Measurements from ENCODE around the gene DBF4. TPM values are rescaled to one million over a fixed set of nuclear protein-coding genes. Genes with fewer than 3 reads are reported as not detected.

Gene DBF4
- total and polyA plus RNA-seq, 2 experiments from 2014 or later = 62.6 to 91.5 TPM

DNA sequence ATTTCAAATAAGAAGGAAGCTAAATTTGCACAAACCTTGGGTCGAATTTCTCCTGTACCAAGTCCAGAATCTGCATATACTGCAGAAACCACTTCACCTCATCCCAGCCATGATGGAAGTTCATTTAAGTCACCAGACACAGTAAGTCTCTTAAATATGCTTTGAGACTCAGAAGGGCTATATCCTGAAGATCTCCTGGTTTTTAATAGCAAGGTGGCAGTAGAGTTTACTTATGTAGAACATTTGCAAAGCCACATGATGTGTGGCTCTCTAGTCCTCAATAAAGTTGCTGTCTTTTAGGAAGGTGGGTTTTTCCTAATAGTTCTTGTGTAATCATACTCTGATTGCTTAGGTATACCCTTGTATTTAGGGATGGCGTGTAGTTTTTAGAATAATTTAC is 8.7 kb downstream of the DBF4 start:
- Mint-ChIP-seq H3K4me1 (no peaks in the 10 kb centered on the region), H3K36me3 (ENCODE audit: low read depth) (peaks cover 77% of the 10 kb centered on the region), H3K27ac (no peak overlapping the region), H3K27me3 (ENCODE audit: insufficient read depth, low read depth, poor library complexity) (no peaks in the 10 kb centered on the region), H3K9me3 (no peaks in the 10 kb centered on the region), H3K4me3 (no peak overlapping the region)
- Histone ChIP-seq H3K27me3 (ENCODE audit: insufficient read depth) (no peaks in the 10 kb centered on the region), H3K4me3 (no peak overlapping the region), H4K20me1 (replicated peaks; ENCODE audit: insufficient read depth) (peaks cover 5% of the 10 kb centered on the region), H3K4me2 (no peak overlapping the region), H3F3A (replicated peaks; ENCODE audit: low read depth) (no peaks in the 10 kb centered on the region), H3K79me2 (replicated peaks; ENCODE audit: insufficient read depth) (peaks cover 74% of the 10 kb centered on the region), H2AFZ (no peak overlapping the region), H3K9me2 (ENCODE audit: insufficient read depth) (no peaks in the 10 kb centered on the region), H3K27ac (ENCODE audit: low read depth) (no peak overlapping the region), H3K36me3 (ENCODE audit: insufficient read depth) (peaks cover 30% of the 10 kb centered on the region), H3K4me1 (ENCODE audit: insufficient read depth) (no peaks in the 10 kb centered on the region)
- ATAC-seq (no peak), DNase-seq (ENCODE audit: low spot score) (no peak)
- TF ChIP-seq EZH2phosphoT487 (IDR thresholded peaks at IDR 0.05; ENCODE audit: unreplicated experiment) (no peak), ZNF114 (CRISPR knock-in tag; IDR thresholded peaks at IDR 0.05) (no peak), EZH2 (IDR thresholded peaks at IDR 0.05; ENCODE audit: low read depth, unreplicated experiment) (no peak), CREB1 (CRISPR knock-in tag; IDR thresholded peaks at IDR 0.05; ENCODE audit: low read depth) (no peak), ZNF331 (CRISPR knock-in tag; IDR thresholded peaks at IDR 0.05; ENCODE audit: low read depth) (no peak), JUNB (IDR thresholded peaks at IDR 0.05; ENCODE audit: unreplicated experiment) (no peak), STAT1 (IDR thresholded peaks at IDR 0.05; ENCODE audit: unreplicated experiment) (no peak), POLR2AphosphoS5 (IDR thresholded peaks at IDR 0.05; ENCODE audit: low read depth) (no peak), NANOG (IDR thresholded peaks at IDR 0.05; ENCODE audit: borderline replicate concordance) (no peak)
- TF ChIP-seq, protein P1, sequence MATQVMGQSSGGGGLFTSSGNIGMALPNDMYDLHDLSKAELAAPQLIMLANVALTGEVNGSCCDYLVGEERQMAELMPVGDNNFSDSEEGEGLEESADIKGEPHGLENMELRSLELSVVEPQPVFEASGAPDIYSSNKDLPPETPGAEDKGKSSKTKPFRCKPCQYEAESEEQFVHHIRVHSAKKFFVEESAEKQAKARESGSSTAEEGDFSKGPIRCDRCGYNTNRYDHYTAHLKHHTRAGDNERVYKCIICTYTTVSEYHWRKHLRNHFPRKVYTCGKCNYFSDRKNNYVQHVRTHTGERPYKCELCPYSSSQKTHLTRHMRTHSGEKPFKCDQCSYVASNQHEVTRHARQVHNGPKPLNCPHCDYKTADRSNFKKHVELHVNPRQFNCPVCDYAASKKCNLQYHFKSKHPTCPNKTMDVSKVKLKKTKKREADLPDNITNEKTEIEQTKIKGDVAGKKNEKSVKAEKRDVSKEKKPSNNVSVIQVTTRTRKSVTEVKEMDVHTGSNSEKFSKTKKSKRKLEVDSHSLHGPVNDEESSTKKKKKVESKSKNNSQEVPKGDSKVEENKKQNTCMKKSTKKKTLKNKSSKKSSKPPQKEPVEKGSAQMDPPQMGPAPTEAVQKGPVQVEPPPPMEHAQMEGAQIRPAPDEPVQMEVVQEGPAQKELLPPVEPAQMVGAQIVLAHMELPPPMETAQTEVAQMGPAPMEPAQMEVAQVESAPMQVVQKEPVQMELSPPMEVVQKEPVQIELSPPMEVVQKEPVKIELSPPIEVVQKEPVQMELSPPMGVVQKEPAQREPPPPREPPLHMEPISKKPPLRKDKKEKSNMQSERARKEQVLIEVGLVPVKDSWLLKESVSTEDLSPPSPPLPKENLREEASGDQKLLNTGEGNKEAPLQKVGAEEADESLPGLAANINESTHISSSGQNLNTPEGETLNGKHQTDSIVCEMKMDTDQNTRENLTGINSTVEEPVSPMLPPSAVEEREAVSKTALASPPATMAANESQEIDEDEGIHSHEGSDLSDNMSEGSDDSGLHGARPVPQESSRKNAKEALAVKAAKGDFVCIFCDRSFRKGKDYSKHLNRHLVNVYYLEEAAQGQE (IDR thresholded peaks at IDR 0.05; ENCODE audit: unreplicated experiment) = no peak
- TF ChIP-seq, protein P2, sequence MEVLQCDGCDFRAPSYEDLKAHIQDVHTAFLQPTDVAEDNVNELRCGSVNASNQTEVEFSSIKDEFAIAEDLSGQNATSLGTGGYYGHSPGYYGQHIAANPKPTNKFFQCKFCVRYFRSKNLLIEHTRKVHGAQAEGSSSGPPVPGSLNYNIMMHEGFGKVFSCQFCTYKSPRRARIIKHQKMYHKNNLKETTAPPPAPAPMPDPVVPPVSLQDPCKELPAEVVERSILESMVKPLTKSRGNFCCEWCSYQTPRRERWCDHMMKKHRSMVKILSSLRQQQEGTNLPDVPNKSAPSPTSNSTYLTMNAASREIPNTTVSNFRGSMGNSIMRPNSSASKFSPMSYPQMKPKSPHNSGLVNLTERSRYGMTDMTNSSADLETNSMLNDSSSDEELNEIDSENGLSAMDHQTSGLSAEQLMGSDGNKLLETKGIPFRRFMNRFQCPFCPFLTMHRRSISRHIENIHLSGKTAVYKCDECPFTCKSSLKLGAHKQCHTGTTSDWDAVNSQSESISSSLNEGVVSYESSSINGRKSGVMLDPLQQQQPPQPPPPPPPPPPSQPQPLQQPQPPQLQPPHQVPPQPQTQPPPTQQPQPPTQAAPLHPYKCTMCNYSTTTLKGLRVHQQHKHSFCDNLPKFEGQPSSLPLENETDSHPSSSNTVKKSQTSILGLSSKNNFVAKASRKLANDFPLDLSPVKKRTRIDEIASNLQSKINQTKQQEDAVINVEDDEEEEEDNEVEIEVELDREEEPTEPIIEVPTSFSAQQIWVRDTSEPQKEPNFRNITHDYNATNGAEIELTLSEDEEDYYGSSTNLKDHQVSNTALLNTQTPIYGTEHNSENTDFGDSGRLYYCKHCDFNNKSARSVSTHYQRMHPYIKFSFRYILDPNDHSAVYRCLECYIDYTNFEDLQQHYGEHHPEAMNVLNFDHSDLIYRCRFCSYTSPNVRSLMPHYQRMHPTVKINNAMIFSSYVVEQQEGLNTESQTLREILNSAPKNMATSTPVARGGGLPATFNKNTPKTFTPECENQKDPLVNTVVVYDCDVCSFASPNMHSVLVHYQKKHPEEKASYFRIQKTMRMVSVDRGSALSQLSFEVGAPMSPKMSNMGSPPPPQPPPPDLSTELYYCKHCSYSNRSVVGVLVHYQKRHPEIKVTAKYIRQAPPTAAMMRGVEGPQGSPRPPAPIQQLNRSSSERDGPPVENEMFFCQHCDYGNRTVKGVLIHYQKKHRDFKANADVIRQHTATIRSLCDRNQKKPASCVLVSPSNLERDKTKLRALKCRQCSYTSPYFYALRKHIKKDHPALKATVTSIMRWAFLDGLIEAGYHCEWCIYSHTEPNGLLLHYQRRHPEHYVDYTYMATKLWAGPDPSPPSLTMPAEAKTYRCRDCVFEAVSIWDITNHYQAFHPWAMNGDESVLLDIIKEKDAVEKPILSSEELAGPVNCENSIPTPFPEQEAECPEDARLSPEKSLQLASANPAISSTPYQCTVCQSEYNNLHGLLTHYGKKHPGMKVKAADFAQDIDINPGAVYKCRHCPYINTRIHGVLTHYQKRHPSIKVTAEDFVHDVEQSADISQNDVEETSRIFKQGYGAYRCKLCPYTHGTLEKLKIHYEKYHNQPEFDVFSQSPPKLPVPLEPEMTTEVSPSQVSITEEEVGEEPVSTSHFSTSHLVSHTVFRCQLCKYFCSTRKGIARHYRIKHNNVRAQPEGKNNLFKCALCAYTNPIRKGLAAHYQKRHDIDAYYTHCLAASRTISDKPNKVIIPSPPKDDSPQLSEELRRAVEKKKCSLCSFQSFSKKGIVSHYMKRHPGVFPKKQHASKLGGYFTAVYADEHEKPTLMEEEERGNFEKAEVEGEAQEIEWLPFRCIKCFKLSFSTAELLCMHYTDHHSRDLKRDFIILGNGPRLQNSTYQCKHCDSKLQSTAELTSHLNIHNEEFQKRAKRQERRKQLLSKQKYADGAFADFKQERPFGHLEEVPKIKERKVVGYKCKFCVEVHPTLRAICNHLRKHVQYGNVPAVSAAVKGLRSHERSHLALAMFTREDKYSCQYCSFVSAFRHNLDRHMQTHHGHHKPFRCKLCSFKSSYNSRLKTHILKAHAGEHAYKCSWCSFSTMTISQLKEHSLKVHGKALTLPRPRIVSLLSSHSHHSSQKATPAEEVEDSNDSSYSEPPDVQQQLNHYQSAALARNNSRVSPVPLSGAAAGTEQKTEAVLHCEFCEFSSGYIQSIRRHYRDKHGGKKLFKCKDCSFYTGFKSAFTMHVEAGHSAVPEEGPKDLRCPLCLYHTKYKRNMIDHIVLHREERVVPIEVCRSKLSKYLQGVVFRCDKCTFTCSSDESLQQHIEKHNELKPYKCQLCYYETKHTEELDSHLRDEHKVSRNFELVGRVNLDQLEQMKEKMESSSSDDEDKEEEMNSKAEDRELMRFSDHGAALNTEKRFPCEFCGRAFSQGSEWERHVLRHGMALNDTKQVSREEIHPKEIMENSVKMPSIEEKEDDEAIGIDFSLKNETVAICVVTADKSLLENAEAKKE (CRISPR knock-in tag; IDR thresholded peaks at IDR 0.05) = no peak
- TF ChIP-seq, protein P3, sequence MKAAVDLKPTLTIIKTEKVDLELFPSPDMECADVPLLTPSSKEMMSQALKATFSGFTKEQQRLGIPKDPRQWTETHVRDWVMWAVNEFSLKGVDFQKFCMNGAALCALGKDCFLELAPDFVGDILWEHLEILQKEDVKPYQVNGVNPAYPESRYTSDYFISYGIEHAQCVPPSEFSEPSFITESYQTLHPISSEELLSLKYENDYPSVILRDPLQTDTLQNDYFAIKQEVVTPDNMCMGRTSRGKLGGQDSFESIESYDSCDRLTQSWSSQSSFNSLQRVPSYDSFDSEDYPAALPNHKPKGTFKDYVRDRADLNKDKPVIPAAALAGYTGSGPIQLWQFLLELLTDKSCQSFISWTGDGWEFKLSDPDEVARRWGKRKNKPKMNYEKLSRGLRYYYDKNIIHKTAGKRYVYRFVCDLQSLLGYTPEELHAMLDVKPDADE (IDR thresholded peaks at IDR 0.05) = no peak
- TF ChIP-seq, protein P4, sequence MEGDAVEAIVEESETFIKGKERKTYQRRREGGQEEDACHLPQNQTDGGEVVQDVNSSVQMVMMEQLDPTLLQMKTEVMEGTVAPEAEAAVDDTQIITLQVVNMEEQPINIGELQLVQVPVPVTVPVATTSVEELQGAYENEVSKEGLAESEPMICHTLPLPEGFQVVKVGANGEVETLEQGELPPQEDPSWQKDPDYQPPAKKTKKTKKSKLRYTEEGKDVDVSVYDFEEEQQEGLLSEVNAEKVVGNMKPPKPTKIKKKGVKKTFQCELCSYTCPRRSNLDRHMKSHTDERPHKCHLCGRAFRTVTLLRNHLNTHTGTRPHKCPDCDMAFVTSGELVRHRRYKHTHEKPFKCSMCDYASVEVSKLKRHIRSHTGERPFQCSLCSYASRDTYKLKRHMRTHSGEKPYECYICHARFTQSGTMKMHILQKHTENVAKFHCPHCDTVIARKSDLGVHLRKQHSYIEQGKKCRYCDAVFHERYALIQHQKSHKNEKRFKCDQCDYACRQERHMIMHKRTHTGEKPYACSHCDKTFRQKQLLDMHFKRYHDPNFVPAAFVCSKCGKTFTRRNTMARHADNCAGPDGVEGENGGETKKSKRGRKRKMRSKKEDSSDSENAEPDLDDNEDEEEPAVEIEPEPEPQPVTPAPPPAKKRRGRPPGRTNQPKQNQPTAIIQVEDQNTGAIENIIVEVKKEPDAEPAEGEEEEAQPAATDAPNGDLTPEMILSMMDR (conservative IDR thresholded peaks at IDR 0.05; ENCODE audit: low read depth in 2 of 2) = no peak

Data from GM23338 (cell line).